Endothelial cell of umbilical vein (primary cell): ENCODE results near the gene SLC12A5. TPM values are rescaled to one million over a fixed set of nuclear protein-coding genes. Genes with fewer than 3 reads are reported as not detected.
A peak's percentile ranks its signal among the peaks of the same experiment; 100 is the strongest.

Experiments
- BruUV-seq: library from RNA; stranded (reverse); fragments of 400-500 nt; replicated peaks from 2 replicates; lab custom pipeline; 2021; lab: Mats Ljungman, UMichigan
- CTCF ChIA-PET: fragments of 300-600, 350-600 bp; sonication (Branson Sonifier 250); formaldehyde crosslinking; loops from one replicate; lab custom pipeline; 2021; ENCODE audit warnings: antibody characterized with exemption, inconsistent platforms; lab: Charles Lee
- POLR2A ChIA-PET: fragments of 300-600, 350-600 bp; sonication (Branson Sonifier 250); formaldehyde crosslinking; loops from one replicate; lab custom pipeline; 2021; ENCODE audit warnings: antibody characterized with exemption, inconsistent platforms; lab: Charles Lee
- DNase-seq: peaks from one replicate; pipeline ENCODE4 v3.0.0-alpha.2; 2011; ENCODE audit warnings: low read depth, low spot score
- FAIRE-seq: peaks from 2 replicates; lab custom pipeline; 2011; peaks lifted over from hg19 to GRCh38; lab: Jason Lieb, UNC
- H2AFZ ChIP-seq: 2 replicates; pipeline ENCODE4 v1.6.0; 2012; ENCODE audit warnings: low read depth, low read length, control low read depth, inconsistent platforms
- H3K27ac ChIP-seq: 2 replicates; pipeline ENCODE4 v1.5.1; 2011; ENCODE audit warnings: low read depth, mild to moderate bottlenecking, control low read depth, low read length, moderate library complexity; ENCODE audit not compliant: insufficient read depth
- H3K27me3 ChIP-seq, 2 experiments: 2 replicates each; pipeline versions ENCODE4 v1.6.0 to v1.6.1; 2011; ENCODE audit warnings: low read length in 2 of 2, mixed read lengths in 1 of 2; ENCODE audit not compliant: control insufficient read depth in 2 of 2, insufficient read depth in 2 of 2
- H3K36me3 ChIP-seq, 2 experiments: 2 replicates in 1 of 2; 3 replicates in 1 of 2; pipeline ENCODE4 v1.5.1; 2011; ENCODE audit warnings: low read length in 2 of 2, mild to moderate bottlenecking in 1 of 2, moderate library complexity in 1 of 2; ENCODE audit not compliant: control insufficient read depth in 2 of 2, insufficient read depth in 2 of 2; ENCODE audit errors: extremely low read depth in 1 of 2
- H3K4me1 ChIP-seq: 3 replicates; pipeline ENCODE4 v1.5.1; 2011; ENCODE audit warnings: mild to moderate bottlenecking, low read length; ENCODE audit not compliant: control insufficient read depth, insufficient read depth; ENCODE audit errors: extremely low read depth
- H3K4me2 ChIP-seq: 2 replicates; pipeline ENCODE4 v1.6.1; 2011; ENCODE audit warnings: low read length, control low read depth, mixed read lengths; ENCODE audit not compliant: insufficient read depth
- H3K4me3 ChIP-seq, 3 experiments: fragments of 200-600 bp in 1 of 3; sonication (generic), shearing (Covaris generic) in 1 of 3; replicated peaks in 1 of 3; 2 replicates each; pipeline ENCODE4 v1.5.1; 2011 to 2016; ENCODE audit warnings: control low read depth in 3 of 3, low read length in 3 of 3, mild to moderate bottlenecking in 2 of 3, inconsistent platforms in 1 of 3, low read depth in 1 of 3, moderate library complexity in 1 of 3; ENCODE audit not compliant: insufficient read depth in 1 of 3
- H3K79me2 ChIP-seq: 2 replicates; pipeline ENCODE4 v1.6.0; 2012; ENCODE audit warnings: low read length, inconsistent platforms; ENCODE audit not compliant: control insufficient read depth, insufficient read depth
- H3K9ac ChIP-seq: replicated peaks from 2 replicates; pipeline ENCODE3; 2011; ENCODE audit warnings: low read length, control low read depth; ENCODE audit not compliant: insufficient read depth; ENCODE audit errors: extremely low read depth
- H3K9me1 ChIP-seq: replicated peaks from 3 replicates; pipeline ENCODE4 v1.6.0; 2011; ENCODE audit warnings: mild to moderate bottlenecking, low read length; ENCODE audit not compliant: control insufficient read depth, insufficient read depth; ENCODE audit errors: extremely low read depth
- H3K9me3 ChIP-seq: replicated peaks from 2 replicates; pipeline ENCODE4 v1.5.1; 2012; ENCODE audit warnings: low read length, inconsistent platforms; ENCODE audit not compliant: control insufficient read depth, insufficient read depth
- H4K20me1 ChIP-seq: replicated peaks from 2 replicates; pipeline ENCODE3; 2011; ENCODE audit warnings: mild to moderate bottlenecking, low read length; ENCODE audit not compliant: control insufficient read depth, insufficient read depth; ENCODE audit errors: extremely low read depth
- EZH2 ChIP-seq: IDR thresholded peaks from 2 replicates; pipeline ENCODE4 v1.6.1; 2012; ENCODE audit warnings: borderline replicate concordance, low read depth, mild to moderate bottlenecking, moderate library complexity, low read length, inconsistent platforms; ENCODE audit not compliant: severe bottlenecking
- FOS ChIP-seq: IDR thresholded peaks from 2 replicates; pipeline ENCODE4 v1.6.1; 2011; ENCODE audit warnings: mild to moderate bottlenecking, low read length, moderate library complexity, borderline replicate concordance; ENCODE audit not compliant: insufficient read depth
- GATA2 ChIP-seq: IDR thresholded peaks from 2 replicates; pipeline ENCODE4 v1.7.0; 2011; ENCODE audit warnings: low read depth, mild to moderate bottlenecking, moderate library complexity, mixed read lengths, low read length; ENCODE audit not compliant: insufficient read length, insufficient read depth
- JUN ChIP-seq: IDR thresholded peaks from 2 replicates; pipeline ENCODE4 v1.6.1; 2011; ENCODE audit warnings: borderline replicate concordance, low read depth; ENCODE audit not compliant: insufficient read length, insufficient read depth
- MYC ChIP-seq: IDR thresholded peaks from one replicate; pipeline ENCODE4 v1.6.1; 2011; ENCODE audit warnings: mild to moderate bottlenecking, low read depth, low read length
- POLR2A ChIP-seq: IDR thresholded peaks from 2 replicates; pipeline ENCODE4 v1.6.1; 2012; ENCODE audit warnings: low read depth, mild to moderate bottlenecking, control low read depth, low read length
- POLR2AphosphoS5 ChIP-seq: IDR thresholded peaks from 2 replicates; pipeline ENCODE4 v1.6.1; 2012; ENCODE audit warnings: low read depth, mild to moderate bottlenecking, control low read depth, low read length, moderate library complexity; ENCODE audit not compliant: insufficient read depth
- dilution Hi-C: fragments of 300-500 bp; cut with MboI; formaldehyde crosslinking; loops from one replicate; pipeline ENCODE4 v1.15.0; 2019; ENCODE audit warnings: low sequenced_read_pairs; ENCODE audit not compliant: extremely low pct_ligation_motif_present
- intact Hi-C: fragments of 100-400 bp; cut with micrococcal nuclease; formaldehyde crosslinking; loops from one replicate; pipeline ENCODE4 v1.10.0; 2022
- polyA plus RNA-seq, 4 experiments: library from polyadenylated mRNA; depleted of rRNA in 3 of 4; stranded (reverse) in 3 of 4; unstranded in 1 of 4; fragments of >200 nt; gene quantifications; 2 replicates each; pipeline versions ENCODE4 v1.2.1 to v1.2.3, GENCODE V29; 2011 to 2012; ENCODE audit warnings: missing spikeins in 1 of 4
- total RNA-seq: library from RNA; stranded (reverse); gene quantifications from 2 replicates; pipeline ENCODE4 v1.2.3, GENCODE V29; 2021
- TF ChIP-seq, protein P1 (sequence below), 2 donors: IDR thresholded peaks; 1 replicate in 1 of 2; 2 replicates in 1 of 2; pipeline ENCODE4 v1.5.1; 2011; ENCODE audit warnings: low read length in 2 of 2, mild to moderate bottlenecking in 2 of 2, moderate library complexity in 2 of 2, control low read depth in 1 of 2, inconsistent platforms in 1 of 2, low read depth in 1 of 2; ENCODE audit not compliant: insufficient read depth in 1 of 2; ENCODE audit errors: extremely low read depth in 1 of 2
- TF ChIP-seq, protein P2 (sequence below): IDR thresholded peaks from 2 replicates; pipeline ENCODE4 v1.6.1; 2011; ENCODE audit not compliant: insufficient read depth, insufficient read length

Gene SLC12A5
- total and polyA plus RNA-seq, 2 donors (not counting 3 experiments of a cell fraction or from before 2014, with no cell fraction given) = 1.6 to 2.3 TPM

DNA sequence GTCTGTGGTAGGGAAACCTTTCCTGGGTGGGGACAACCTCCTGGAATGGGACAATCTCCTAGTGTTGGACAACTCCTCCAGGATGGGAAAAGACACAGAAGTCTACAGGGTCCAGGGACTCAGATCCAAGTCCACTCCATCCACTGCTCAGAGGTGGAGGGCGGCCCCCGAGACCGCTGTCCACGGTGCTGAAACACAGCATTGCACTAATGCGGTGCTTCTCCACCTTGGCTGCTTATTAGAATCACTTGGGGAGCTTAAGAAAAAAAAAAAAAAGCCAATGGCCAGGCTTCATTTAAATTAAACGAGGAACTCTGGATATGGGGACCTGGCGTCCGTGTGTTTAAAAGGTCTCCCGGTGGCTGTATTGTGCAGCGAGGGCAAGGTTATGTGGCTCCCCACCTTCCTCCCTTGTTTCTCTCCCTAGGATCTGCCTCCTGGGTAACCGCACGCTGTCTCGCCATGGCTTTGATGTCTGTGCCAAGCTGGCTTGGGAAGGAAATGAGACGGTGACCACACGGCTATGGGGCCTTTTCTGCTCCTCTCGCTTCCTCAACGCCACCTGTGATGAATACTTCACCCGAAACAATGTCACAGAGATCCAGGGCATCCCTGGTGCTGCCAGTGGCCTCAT, 12.0 kb downstream of the SLC12A5 start:
- TF ChIP-seq, protein P1, sequence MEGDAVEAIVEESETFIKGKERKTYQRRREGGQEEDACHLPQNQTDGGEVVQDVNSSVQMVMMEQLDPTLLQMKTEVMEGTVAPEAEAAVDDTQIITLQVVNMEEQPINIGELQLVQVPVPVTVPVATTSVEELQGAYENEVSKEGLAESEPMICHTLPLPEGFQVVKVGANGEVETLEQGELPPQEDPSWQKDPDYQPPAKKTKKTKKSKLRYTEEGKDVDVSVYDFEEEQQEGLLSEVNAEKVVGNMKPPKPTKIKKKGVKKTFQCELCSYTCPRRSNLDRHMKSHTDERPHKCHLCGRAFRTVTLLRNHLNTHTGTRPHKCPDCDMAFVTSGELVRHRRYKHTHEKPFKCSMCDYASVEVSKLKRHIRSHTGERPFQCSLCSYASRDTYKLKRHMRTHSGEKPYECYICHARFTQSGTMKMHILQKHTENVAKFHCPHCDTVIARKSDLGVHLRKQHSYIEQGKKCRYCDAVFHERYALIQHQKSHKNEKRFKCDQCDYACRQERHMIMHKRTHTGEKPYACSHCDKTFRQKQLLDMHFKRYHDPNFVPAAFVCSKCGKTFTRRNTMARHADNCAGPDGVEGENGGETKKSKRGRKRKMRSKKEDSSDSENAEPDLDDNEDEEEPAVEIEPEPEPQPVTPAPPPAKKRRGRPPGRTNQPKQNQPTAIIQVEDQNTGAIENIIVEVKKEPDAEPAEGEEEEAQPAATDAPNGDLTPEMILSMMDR (IDR thresholded peaks at IDR 0.05; ENCODE audit: extremely low read depth in 1 of 2, insufficient read depth in 1 of 2, low read depth in 1 of 2, low read length in 2 of 2) = no peak
- TF ChIP-seq MYC = no peak
- TF ChIP-seq EZH2 = no peak
- TF ChIP-seq JUN = no peak
- TF ChIP-seq GATA2 = no peak
- no peak for TF ChIP-seq POLR2A
- TF ChIP-seq, protein P2, sequence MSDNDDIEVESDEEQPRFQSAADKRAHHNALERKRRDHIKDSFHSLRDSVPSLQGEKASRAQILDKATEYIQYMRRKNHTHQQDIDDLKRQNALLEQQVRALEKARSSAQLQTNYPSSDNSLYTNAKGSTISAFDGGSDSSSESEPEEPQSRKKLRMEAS = no peak
- TF ChIP-seq FOS = no peak
- TF ChIP-seq POLR2AphosphoS5 = no peak
- POLR2A ChIA-PET = no interaction called here
- Histone ChIP-seq H3K9ac (no peak overlapping the region), H3K79me2 (no peaks in the 10 kb centered on the region), H4K20me1 (no peaks in the 10 kb centered on the region), H2AFZ (no peak overlapping the region), H3K27me3 (no peaks in the 10 kb centered on the region), H3K4me2 (no peak overlapping the region), H3K27ac (no peak overlapping the region), H3K9me1 (no peaks in the 10 kb centered on the region), H3K4me3 (no peak overlapping the region), H3K4me1 (no peaks in the 10 kb centered on the region), H3K36me3 (no peaks in the 10 kb centered on the region), H3K9me3 (no peaks in the 10 kb centered on the region)
- intact Hi-C loops = loop anchor here (1.0 kb wide), 2 partner anchors 12 to 16 kb away; partner anchors contain the start of gene SLC12A5
- BruUV-seq = no TSS peak
- FAIRE-seq = peak; percentile 63
- CTCF ChIA-PET = interaction anchor here (0.6 to 1.5 kb wide), 5 partner anchors 12 to 87 kb away, joined by 3 to 8 read pairs (median 3); partner anchors contain the start of gene SLC12A5
- DNase-seq = peak; percentile 43
- dilution Hi-C loops = no loop called here
